Body of pancreas (tissue), 4 donors: ENCODE results near the gene SNX18. TPM values are rescaled to one million over a fixed set of nuclear protein-coding genes. Genes with fewer than 3 reads are reported as not detected.

ENCODE experiments used
- ATAC-seq: fragments of 150-250 bp; one replicate; pipeline ENCODE4 v1.9.1; 2016
- DNase-seq, 4 donors: peaks; one replicate each; pipeline ENCODE4 v3.0.0-alpha.2; 2019
- H3K27ac ChIP-seq, 4 donors: fragments of 200-600 bp; sonication (generic); 1 replicate in 3 of 4; 2 replicates in 1 of 4; pipeline versions ENCODE4 v1.5.1 to v1.6.1; 2016 to 2019; ENCODE audit warnings: mild to moderate bottlenecking in 1 of 4, mixed read lengths in 1 of 4, moderate library complexity in 1 of 4
- H3K27me3 ChIP-seq, 2 donors: fragments of 200-600 bp; sonication (generic); one replicate each; pipeline ENCODE4 v1.6.0; 2016; ENCODE audit warnings: mild to moderate bottlenecking in 1 of 2
- H3K36me3 ChIP-seq, 2 donors: fragments of 200-600 bp; sonication (generic); replicated peaks in 1 of 2; 2 replicates each; pipeline ENCODE4 v1.5.1; 2016; ENCODE audit warnings: low read depth in 2 of 2; ENCODE audit not compliant: insufficient read depth in 1 of 2
- H3K4me1 ChIP-seq: fragments of 200-600 bp; sonication (generic); one replicate; pipeline ENCODE4 v1.6.0; 2016
- H3K4me3 ChIP-seq, 2 donors: fragments of 200-600 bp; sonication (generic); 1 replicate in 1 of 2; 2 replicates in 1 of 2; pipeline ENCODE4 v1.5.1; 2016 to 2019
- H3K9me3 ChIP-seq, 3 donors: fragments of 200-600 bp; sonication (generic); 1 replicate in 2 of 3; 2 replicates in 1 of 3; pipeline ENCODE4 v1.5.1; 2016
- CTCF ChIP-seq, 7 experiments: fragments of 450-650 bp in 4 of 7; fragments of 200-600 bp in 3 of 7; sonication (generic) in 3 of 7; IDR thresholded peaks; one replicate each; pipeline ENCODE4 v1.5.1; 2016 to 2019; ENCODE audit warnings: antibody characterized with exemption in 7 of 7
- POLR2A ChIP-seq, 3 donors: fragments of 450-650 bp; IDR thresholded peaks; one replicate each; pipeline ENCODE4 v1.6.1; 2016; ENCODE audit warnings: antibody characterized with exemption in 3 of 3, mild to moderate bottlenecking in 2 of 3
- WGBS, 2 donors: methylation state at CpG; one replicate each; pipeline ENCODE4 v1.1.5; 2017; 5-methylcytosine and 5-hydroxymethylcytosine counted together
- intact Hi-C: fragments of 100-400 bp; cut with DNase I; formaldehyde crosslinking; loops from one replicate; pipeline ENCODE4 v1.15.1; 2023
- total RNA-seq, 2 donors: library from RNA; depleted of rRNA; stranded (reverse); fragments of >200 nt; gene quantifications; one replicate each; pipeline ENCODE4 v1.1.0, GENCODE V29; 2016

SNX18 gene
- total RNA-seq, 2 donors from 2014 or later, result 22.4 to 24.4 TPM

GRCh38 chr5:54577937-54578653, 60.5 kb downstream of the SNX18 start:
- no peak for TF ChIP-seq POLR2A (IDR thresholded peaks at IDR 0.05)
- no peak for TF ChIP-seq CTCF (IDR thresholded peaks at IDR 0.05)
- DNase-seq (no peak), ATAC-seq (no peak)
- Histone ChIP-seq H3K36me3 (no peaks in the 10 kb centered on the region), H3K4me3 (no peak overlapping the region), H3K27ac (no peak overlapping the region), H3K27me3 (no peaks in the 10 kb centered on the region), H3K9me3 (no peaks in the 10 kb centered on the region), H3K4me1 (no peaks in the 10 kb centered on the region)
- intact Hi-C loops, result no loop called here
- WGBS, 2 donors, result 65 to 73% methylated on average over 7 of the region's 7 CpGs

- 21 to 28% methylated on average over 1 of the region's 1 CpG for WGBS, 2 donors
- no peak for TF ChIP-seq CTCF (IDR thresholded peaks at IDR 0.05)
- TF ChIP-seq POLR2A (IDR thresholded peaks at IDR 0.05), result no peak
- Histone ChIP-seq H3K4me1 (no peaks in the 10 kb centered on the region), H3K4me3 (no peak overlapping the region), H3K27ac (no peak overlapping the region), H3K9me3 (no peaks in the 10 kb centered on the region), H3K36me3 (no peaks in the 10 kb centered on the region), H3K27me3 (no peaks in the 10 kb centered on the region)
- no peak for DNase-seq
- intact Hi-C loops, result no loop called here
- no peak for ATAC-seq
Measured at GRCh38 chr5:54579591-54580295, 62.2 kb downstream of the SNX18 start.

GRCh38 chr5:54580997-54581811, 63.6 kb downstream of the SNX18 start:
- Histone ChIP-seq H3K27me3 (no peaks in the 10 kb centered on the region), H3K4me3 (no peak overlapping the region), H3K36me3 (no peaks in the 10 kb centered on the region), H3K4me1 (no peaks in the 10 kb centered on the region), H3K27ac (peak overlapping the region in 1 of 4 donors; percentile 2), H3K9me3 (peaks cover 0 to 4% (median 0%) of the 10 kb centered on the region in 3 donors)
- TF ChIP-seq POLR2A (IDR thresholded peaks at IDR 0.05), result no peak
- TF ChIP-seq CTCF (IDR thresholded peaks at IDR 0.05), result no peak
- 44 to 45% methylated on average over 7 of the region's 7 CpGs for WGBS, 2 donors
- intact Hi-C loops, result no loop called here
- ATAC-seq (no peak), DNase-seq (peak in 1 of 4 donors; percentile 9)

- Histone ChIP-seq H3K9me3 (peaks cover 0 to 10% (median 0%) of the 10 kb centered on the region in 3 donors), H3K27me3 (no peaks in the 10 kb centered on the region), H3K36me3 (no peaks in the 10 kb centered on the region), H3K27ac (peak overlapping the region in 1 of 4 donors; percentile 2), H3K4me3 (no peak overlapping the region), H3K4me1 (no peaks in the 10 kb centered on the region)
- no peak for ATAC-seq
- no peak for DNase-seq
- TF ChIP-seq POLR2A (IDR thresholded peaks at IDR 0.05) (no peak), CTCF (IDR thresholded peaks at IDR 0.05) (no peak)
- WGBS, 2 donors, result 76 to 86% methylated on average over 3 of the region's 3 CpGs
- intact Hi-C loops, result no loop called here
Measured at GRCh38 chr5:54581831-54582548, 64.4 kb downstream of the SNX18 start.
